ENCODE results near the gene TBPL1.
"Not testable (repeated sequence)": the region's sequence is repeated elsewhere in the genome, so short reads cannot be mapped to it uniquely, and the experiment has no call there.

The TBPL1 gene

DNA sequence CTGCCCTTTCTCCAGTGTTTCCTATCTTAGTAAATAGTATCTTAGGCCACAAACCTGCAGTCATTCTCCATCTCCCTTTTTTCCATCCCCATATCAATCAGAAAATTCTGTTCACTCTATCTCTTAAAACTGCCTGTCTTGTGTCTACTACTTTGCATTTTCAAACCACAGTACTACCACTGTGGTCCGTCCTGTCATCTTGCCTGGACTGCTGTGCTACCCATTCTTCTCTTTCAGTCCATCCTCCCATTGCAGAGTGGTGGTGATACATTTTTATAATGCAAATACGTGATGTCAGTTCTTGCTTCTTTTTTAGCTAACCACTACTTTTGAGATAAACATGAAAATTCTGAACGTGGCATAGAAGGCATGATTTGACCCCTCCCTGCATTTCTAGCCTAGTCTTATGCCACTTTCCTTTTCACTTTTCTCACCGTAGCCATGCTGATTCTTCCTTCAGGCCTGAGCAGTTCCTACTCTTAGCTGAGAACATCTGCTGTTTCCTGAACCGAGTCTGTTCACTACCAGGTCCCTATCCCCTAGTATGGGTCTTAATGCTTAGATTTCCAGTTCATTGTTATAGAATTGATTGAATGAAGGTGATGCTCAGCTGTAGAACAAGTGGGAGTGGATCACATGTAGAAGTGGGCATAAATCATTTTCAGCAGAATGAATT, 13.8 kb downstream of the TBPL1 start:
- DNase-seq (ENCODE audit: extremely low read depth, low read depth) = no peak
- TF ChIP-seq, protein P1, sequence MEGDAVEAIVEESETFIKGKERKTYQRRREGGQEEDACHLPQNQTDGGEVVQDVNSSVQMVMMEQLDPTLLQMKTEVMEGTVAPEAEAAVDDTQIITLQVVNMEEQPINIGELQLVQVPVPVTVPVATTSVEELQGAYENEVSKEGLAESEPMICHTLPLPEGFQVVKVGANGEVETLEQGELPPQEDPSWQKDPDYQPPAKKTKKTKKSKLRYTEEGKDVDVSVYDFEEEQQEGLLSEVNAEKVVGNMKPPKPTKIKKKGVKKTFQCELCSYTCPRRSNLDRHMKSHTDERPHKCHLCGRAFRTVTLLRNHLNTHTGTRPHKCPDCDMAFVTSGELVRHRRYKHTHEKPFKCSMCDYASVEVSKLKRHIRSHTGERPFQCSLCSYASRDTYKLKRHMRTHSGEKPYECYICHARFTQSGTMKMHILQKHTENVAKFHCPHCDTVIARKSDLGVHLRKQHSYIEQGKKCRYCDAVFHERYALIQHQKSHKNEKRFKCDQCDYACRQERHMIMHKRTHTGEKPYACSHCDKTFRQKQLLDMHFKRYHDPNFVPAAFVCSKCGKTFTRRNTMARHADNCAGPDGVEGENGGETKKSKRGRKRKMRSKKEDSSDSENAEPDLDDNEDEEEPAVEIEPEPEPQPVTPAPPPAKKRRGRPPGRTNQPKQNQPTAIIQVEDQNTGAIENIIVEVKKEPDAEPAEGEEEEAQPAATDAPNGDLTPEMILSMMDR (IDR thresholded peaks at IDR 0.05; ENCODE audit: low read depth, low read length, missing control alignments) = no peak
- H3K4me3 ChIP-seq (replicated peaks; ENCODE audit: low read depth, low read length) = no peak overlapping the region

DNA sequence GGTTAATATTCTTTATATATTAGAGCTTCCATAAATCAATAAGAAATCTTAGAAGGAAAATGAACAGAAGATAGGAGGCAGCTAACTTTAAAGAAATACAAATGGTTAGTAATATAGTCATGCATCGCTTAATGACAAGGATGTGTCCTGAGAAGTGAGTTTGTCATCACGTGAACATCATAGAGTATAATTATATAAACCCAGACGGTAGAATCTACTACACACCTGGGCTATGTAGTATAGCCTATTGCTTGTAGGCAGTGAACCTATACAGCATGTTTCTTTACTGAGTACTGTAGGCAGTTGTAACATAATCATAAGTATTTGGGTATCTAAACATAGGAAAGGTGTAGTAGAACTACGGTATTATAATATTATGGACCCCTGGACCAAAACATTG, 14.3 kb downstream of the TBPL1 start:
- TF ChIP-seq, protein P1 (IDR thresholded peaks at IDR 0.05; ENCODE audit: low read depth, low read length, missing control alignments) = no peak
- DNase-seq (ENCODE audit: extremely low read depth, low read depth) = no peak
- no peak overlapping the region for H3K4me3 ChIP-seq (replicated peaks; ENCODE audit: low read depth, low read length)

DNA sequence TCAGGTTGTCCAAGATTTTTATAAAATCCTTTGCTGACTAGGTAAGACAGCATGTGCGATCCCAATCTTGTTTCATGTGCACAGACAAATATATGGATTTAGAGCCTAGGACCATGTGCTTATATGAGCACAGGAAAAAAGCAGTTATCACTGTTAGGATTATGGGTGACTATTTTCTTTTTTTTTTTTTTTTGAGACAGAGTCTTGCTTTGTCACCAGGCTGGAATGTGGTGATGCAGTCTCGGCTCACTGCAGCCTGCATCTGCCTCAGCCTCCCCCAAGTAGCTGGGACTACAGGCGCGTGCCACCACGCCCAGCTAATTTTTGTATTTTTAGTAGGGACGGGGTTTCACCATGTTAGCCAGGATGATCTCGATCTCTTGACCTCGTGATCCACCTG, 14.8 kb downstream of the TBPL1 start:
- not testable (repeated sequence) for H3K4me3 ChIP-seq (replicated peaks; ENCODE audit: low read depth, low read length); DNase-seq (ENCODE audit: extremely low read depth, low read depth)

DNA sequence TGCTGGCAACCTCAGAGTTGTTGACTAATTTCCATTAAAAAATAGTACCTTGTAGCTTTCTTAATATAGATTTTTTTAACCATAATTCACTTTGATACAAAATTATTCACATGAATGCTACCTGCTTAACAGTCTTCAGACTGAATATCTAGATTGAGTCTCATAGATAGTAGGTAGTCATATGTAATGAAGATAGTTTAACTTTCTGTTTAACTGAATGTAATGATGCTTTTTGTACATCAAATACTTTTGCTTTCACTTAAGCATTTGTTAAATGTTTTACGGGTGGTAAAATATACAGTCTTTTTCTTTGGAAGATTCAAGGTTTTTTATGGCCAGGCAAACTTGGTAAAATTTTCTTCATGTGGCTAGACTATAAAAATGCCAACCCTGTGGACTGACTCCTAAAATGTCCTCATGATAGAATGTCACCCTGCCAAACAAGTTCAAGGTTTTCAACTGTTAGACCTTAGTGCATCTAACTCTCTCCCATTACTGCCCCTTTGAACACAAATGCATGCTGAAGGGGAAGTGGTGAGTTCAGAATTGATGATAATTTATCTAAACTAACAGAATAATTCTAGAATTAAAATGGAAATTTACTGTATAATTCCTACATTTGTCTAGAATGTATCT, 16.4 kb downstream of the TBPL1 start:
- DNase-seq (ENCODE audit: extremely low read depth, low read depth) = no peak
- TF ChIP-seq, protein P1 (IDR thresholded peaks at IDR 0.05; ENCODE audit: low read depth, low read length, missing control alignments) = no peak

DNA sequence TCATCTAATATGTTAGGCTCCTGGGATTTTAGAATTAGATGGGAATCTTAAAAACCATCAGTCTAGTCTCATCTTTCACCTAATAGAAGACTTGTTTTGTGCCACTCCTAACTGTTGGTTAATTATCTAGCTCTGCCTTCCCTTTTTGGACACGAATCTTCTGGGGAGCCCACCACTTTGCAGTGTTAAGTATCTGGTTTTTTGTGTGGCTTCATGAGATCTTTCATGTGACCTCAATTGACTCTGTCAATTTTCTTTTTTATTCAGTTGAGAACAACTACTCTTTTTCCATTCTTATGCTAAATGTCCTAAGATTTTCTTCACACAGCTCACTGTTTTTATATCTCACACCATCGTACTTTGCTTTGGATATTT, 16.9 kb downstream of the TBPL1 start:
- no peak for DNase-seq (ENCODE audit: extremely low read depth, low read depth)
- H3K4me3 ChIP-seq (replicated peaks; ENCODE audit: low read depth, low read length) = no peak overlapping the region
- TF ChIP-seq, protein P1 (IDR thresholded peaks at IDR 0.05; ENCODE audit: low read depth, low read length, missing control alignments) = no peak

More for the DNA sequence above, 16.4 kb downstream of the TBPL1 start:
- no peak overlapping the region for H3K4me3 ChIP-seq (replicated peaks; ENCODE audit: low read depth, low read length)

DNA sequence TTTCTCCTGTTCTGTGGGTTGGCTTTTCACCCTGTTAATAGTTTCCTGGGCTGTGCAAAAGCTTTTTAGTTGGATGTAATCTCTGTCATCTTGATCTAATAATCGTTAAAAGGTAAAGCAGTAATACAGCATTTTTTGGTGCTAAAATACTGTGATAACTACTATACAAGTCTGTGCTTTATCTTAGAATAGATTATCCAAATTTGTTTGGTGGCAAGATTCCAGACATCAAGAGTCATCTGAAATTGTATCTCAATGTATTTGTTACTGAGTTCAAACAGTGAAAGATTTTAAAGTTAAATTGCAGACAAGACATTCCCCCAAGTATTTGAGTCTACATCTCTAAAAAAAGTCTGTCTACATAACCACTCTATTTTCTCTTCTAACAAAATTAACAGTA, 18.8 kb downstream of the TBPL1 start:
- DNase-seq (ENCODE audit: extremely low read depth, low read depth) = no peak
- no peak overlapping the region for H3K4me3 ChIP-seq (replicated peaks; ENCODE audit: low read depth, low read length)
- TF ChIP-seq, protein P1 (IDR thresholded peaks at IDR 0.05; ENCODE audit: low read depth, low read length, missing control alignments) = no peak

DNA sequence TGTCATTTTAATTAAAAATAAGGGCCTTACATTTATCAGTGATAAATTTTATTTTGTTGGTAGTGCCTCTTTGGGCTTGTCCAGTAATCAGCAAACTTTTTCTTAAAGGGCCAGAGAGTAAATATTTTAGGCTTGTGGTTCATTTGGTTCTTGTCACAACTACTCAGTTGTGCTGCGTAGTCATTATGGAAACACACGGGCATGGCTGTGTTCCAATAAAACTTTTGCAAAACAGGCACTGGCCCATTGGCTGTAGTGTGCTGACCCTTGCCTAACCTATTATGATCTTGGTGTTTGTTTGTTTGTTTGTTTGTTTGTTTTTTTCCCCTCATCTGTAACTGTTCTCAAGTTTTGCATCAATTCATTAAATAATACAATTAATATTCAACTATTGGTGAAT, 19.4 kb downstream of the TBPL1 start:
- no peak for DNase-seq (ENCODE audit: extremely low read depth, low read depth)
- TF ChIP-seq, protein P1 (IDR thresholded peaks at IDR 0.05; ENCODE audit: low read depth, low read length, missing control alignments) = no peak
- no peak overlapping the region for H3K4me3 ChIP-seq (replicated peaks; ENCODE audit: low read depth, low read length)

All from HFF-Myc (cell line).